CMK (cell line): ENCODE data around the gene KRTAP10-3.
"Not testable (repeated sequence)": the region's sequence is repeated elsewhere in the genome, so short reads cannot be mapped to it uniquely, and the experiment has no call there.

Experiments
- DNase-seq: peaks from one replicate; pipeline ENCODE4 v3.0.0-alpha.2; 2010; ENCODE audit warnings: low read depth

The KRTAP10-3 gene, protein sequence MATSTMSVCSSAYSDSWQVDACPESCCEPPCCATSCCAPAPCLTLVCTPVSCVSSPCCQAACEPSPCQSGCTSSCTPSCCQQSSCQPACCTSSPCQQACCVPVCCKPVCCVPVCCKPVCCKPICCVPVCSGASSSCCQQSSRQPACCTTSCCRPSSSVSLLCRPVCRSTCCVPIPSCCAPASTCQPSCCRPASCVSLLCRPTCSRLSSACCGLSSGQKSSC

DNA sequence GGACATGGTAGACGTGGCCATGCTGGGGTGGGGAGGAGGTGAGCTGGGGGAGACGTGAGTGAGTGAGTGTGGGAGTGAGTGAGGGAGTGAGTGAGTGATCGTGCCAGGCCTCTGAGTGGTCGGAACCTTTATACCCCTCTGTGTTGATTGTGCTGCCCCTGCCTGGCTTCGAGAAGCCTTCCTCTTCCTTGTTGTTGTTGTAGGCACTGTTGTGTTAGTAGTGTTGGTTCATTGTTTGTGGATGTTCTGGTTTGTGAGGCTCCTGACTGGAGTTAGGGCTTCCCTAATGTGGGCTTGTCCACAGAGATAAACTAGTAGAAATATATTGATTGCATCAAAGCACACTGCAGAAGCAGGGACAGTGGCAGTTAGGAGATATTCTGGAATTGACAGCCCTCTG is at the start of gene KRTAP10-3:
TSS of gene KRTAP10-3 (minus strand) at position 101 of the 400 bp plus-strand sequence. CDS start at position 21, 80 bp downstream.
- DNase-seq = no peak

DNA sequence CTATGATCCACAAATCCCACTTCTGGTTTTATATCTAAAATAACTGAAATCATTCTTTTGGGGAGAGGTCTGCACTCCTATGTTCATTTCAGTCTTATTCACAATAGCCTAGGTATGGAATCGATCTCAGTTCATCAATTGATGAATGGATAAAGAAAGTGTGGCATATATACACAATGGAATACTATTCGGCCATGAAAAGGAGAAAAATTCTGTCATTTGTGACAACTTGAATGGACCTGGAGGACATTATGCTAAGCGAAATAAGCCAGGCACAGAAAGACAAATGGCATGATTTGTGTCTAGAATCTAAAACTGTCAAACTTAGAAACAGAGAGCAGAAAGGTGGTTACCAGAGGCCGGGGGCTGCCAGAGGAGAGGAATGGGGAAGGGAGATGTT is 47.9 kb upstream of the KRTAP10-3 start:
- DNase-seq = no peak

DNA sequence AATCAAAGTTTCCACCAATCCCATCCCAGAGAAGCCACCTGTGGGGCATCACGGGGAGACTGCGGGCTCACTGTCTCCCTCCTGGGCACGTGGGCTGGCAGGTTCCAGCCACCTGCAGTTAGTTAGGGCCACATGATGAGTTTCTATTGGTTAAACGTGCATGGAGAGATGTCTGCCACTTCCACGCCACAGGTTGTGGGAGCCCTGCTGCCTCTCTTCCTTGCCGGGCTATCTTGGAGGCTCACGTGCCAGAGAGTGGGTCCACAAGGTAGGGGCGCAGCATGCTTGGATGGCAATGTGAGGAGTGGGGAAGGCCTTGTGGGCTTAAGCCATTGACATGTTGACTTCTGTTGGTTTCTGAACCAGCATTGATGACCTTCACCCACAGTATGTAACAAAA is 45.3 kb upstream of the KRTAP10-3 start:
- DNase-seq = no peak

DNA sequence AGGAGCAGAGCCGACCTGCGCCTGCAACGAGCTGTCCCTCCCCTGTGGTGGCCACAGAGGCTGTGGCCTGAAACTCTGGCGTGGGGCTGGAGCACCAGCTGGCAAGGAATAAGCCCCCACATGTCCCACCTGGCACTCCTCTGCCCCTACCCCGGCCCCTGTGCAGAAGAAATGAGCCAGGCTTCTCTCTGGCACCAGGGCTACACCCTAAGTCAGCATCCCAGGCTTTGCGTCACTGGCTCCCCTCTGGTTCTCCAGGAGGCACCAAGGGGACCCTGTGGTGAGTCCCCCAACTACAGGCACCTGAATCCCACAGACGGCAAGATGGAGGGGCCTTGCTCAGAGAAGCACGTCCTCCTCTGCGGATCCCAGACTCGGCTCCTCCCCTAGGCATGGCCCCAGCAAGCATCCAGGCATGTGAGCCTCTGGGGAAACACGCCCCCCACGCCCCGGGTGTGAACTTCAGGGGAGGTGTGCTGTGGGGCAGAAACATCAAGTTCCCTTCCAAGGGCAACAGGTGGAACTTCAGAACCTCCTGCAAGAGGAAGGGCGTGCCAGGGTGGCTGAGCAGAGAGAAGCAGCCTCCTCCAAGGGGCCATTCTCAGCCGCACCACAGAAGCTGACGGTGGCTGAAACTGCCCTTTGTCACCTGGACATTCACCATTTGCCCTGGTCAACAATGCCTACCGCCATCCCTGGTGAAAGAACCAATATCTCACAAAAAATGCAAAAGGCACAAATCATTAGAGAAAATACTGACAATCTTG is 44.7 kb upstream of the KRTAP10-3 start:
- DNase-seq = no peak

DNA sequence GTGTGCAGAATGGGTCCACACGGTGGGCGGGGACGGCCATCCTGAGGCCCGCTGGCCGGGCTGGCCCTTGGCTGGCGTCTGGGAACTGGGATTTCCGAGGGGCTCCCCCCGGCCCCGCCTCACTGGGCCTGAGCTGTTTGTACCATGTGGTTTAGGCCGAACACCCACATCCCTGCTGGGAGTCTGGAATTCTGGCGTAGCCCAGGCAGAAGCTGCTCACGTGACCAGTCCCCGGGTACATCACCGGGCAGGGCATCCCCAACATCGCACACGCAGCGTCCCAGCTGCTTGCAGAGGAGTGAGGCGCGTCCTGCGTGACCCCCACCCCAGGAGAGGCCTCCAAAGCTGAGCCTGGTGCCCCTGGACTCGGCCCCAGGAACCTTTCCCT is 43.9 kb upstream of the KRTAP10-3 start:
- no peak for DNase-seq

DNA sequence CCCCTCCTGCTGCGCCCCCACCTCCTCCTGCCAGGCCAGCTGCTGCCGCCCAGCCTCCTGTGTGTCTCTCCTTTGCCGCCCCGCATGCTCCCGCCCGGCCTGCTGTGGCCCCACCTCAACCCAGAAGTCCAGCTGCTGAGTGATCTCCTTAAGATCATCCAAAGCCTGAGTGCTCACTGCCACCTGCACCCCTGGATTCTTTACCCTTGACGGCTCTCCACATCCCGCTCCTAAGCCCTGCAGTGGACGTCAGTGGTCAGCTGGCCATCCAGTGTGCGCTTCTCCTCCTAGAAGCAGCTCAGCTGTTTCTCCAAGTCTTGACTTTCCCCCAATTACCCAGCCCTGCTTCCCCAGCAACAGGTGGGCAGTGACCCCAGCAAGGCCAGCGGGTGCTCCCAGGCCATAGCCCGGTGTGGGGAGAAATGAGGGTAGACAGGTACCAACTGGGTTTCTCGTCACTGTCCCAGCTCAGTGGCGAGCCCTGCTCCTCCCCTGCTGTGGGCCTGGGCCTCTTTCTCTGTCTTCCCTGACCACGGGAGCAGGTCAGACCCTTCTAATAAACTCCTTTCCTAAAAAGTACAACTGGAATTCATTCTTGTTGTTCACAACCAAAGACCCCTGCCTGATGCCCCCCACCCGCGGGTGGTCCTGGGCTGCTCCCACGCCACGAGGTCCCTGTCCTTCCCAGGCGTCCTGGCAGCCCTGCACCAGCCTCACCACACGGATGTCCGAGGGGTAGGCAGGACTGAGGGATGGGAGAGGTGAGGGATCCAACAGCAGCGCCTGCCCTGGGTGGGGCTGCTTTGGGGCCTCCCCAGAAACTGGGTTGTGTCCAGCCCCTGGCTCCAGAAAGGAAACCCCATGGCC is 43.2 kb upstream of the KRTAP10-3 start:
- DNase-seq = no peak

DNA sequence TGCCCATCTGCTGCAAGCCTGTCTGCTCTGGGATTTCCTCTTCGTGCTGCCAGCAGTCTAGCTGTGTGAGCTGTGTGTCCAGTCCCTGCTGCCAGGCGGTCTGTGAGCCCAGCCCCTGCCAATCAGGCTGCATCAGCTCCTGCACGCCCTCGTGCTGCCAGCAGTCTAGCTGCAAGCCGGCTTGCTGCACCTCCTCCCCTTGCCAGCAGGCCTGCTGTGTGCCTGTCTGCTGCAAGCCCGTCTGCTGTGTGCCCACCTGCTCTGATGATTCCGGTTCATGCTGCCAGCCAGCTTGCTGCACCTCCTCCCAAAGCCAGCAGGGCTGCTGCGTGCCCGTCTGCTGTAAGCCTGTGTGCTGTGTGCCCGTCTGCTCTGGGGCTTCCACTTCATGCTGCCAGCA is 42.5 kb upstream of the KRTAP10-3 start:
- not testable (repeated sequence) for DNase-seq

DNA sequence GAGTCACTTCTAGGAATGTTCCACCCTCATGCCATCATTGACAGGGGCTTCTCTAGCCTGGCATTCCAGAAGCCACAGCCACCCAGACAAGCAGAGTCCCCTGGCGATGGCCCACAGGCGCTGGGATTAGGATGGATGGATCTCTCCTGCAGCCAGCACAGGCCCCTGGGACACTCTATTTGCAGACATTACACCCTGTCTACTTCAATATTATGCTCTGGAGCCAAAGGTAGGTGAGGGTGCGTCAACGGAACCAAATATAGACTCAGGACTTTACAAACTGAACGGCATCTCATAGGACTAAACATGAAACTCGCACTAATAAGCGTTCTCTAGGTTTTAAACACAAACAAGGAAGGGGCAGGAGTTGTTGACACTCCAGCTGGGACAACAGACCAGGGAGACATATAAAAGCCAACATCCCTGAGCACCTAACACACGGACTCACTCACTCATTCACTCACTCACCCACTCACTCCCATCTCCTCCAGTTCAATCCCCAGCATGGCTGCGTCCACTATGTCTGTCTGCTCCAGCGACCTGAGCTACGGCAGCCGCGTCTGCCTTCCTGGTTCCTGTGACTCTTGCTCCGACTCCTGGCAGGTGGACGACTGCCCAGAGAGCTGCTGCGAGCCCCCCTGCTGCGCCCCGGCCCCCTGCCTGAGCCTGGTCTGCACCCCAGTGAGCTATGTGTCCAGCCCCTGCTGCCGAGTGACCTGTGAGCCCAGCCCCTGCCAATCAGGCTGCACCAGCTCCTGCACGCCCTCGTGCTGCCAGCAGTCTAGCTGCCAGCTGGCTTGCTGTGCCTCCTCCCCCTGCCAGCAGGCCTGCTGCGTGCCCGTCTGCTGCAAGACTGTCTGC is 41.8 kb upstream of the KRTAP10-3 start, which contains the start of gene KRTAP10-7:
TSS of gene KRTAP10-7 (plus strand) at position 480 of the 861 bp plus-strand sequence. CDS start at position 505, 25 bp downstream.
- not testable (repeated sequence) for DNase-seq

DNA sequence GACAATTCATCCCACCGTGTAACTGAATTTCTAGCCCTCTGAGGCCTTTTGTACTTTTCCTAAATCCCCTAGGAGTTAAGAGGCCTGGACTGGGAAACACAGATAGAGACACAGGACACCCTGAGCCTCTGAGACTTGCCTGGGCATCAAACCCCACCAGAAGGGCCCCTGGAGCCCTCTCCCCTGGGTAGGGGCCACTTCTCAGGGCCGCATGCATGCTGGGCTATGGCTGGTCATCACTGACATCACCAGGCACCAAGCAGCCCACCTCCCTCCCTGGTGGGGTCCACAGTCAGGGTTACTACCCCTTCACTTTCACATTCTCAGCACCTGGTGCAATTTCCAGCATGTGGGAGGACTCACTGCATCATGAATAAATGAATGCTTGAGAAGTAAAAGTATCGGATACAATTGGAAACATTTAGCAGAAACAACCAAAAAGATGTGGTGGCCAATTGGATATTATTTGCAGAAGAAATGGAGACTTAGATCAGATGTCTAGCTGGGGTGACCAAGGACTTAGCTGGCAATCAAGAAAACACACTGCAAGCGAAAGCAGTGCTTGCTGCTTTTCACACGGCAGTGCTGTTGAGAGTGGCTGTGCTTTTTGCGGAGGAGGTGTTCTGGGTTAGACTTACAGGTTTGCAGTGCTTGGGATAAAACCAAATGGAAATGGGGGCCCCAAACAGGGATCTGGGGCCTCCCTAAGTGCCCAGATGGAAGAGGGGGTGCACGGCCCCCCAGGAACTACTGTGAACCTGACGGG is 40.9 kb upstream of the KRTAP10-3 start:
- DNase-seq = no peak

DNA sequence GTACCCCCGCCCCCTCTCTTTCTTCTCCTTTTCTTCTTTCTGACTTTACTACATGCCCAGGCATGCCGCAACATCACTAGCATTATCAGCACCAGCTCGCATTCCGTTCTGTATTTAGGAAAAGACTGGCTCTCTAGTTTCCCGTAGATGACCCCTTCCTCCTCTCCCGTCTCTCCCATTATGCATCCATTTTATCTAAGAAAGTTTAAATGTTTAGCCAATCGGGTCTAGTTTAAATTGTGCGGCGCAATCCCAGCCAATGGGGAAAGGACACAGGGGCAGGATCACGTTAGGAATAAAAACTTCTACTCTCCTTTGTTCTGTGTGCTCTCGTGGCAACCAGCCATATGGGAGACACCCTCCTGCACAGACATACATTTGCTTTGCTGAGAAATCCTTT is 39.5 kb upstream of the KRTAP10-3 start:
- no peak for DNase-seq

DNA sequence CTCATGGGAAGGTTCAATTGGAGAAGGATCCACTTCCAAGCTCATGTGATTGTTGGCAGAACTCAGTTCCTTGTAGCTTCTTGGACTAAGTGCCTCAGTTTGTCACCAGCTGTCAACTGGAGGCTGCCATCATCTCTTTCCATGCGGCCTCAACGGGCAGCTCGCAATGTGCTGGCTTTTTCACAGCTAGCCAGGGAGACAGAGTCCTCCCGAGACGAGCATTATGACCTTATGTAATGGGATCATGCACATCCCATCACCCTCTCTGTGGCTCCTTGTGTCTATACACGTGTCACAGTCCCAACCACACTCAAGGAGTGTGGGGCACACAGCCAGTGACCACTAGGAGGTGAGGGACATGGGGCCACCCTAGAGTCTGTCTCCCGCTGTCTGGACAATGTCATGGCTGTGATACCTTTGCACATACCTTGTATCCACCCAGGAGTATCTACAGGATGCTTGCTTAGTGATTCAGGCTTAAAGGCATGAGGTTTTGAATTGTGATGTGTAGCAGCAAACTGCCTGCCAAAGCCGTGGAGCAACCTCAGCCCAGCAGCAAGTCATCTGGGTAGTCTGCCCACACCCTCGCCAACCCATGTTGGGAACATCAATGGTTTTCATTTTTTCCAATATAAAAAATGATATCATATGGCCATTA is 37.6 kb upstream of the KRTAP10-3 start:
- DNase-seq = no peak

DNA sequence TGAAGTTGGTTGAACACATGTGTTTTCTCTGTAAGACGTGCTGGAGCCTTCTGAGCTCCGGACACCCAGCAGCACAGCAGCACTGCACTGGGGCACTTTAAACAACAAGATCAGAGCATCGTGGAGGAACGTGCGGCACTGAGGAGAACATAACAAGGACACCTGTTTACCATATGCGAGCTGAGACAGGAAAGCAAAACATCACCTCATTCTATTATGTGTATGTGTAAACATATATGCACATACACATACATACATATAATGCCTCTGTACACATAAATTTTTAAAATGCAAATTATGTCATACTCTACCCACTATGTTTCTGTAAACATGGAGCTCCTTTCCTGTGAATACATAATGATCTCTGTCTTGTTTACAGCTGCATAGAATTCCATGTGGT is 36.9 kb upstream of the KRTAP10-3 start:
- DNase-seq = no peak

DNA sequence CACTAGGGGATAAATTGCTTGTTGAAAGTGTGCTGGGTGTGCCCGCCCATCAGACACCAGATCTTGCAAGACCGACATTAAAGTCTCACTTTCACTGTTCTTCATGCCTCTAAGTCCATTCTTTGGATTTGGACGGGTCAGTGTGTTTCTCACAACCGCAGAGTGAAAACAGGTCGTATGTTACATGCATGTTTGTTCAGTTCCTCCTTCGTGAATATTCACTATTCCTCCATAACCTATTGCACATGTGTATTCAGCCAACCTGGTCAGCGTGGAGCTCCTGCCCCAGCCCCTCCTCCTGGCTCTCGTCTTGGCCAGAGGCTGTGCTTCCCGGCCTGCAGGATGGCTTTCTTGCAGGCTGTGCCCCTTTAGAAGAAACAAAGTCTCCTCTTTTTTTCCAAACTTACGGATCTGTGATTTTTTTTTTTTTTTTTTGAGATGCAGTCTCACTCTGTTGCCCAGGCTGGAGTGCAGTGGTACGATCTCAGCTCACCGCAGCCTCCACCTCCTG is 35.9 kb upstream of the KRTAP10-3 start:
- DNase-seq = no peak

DNA sequence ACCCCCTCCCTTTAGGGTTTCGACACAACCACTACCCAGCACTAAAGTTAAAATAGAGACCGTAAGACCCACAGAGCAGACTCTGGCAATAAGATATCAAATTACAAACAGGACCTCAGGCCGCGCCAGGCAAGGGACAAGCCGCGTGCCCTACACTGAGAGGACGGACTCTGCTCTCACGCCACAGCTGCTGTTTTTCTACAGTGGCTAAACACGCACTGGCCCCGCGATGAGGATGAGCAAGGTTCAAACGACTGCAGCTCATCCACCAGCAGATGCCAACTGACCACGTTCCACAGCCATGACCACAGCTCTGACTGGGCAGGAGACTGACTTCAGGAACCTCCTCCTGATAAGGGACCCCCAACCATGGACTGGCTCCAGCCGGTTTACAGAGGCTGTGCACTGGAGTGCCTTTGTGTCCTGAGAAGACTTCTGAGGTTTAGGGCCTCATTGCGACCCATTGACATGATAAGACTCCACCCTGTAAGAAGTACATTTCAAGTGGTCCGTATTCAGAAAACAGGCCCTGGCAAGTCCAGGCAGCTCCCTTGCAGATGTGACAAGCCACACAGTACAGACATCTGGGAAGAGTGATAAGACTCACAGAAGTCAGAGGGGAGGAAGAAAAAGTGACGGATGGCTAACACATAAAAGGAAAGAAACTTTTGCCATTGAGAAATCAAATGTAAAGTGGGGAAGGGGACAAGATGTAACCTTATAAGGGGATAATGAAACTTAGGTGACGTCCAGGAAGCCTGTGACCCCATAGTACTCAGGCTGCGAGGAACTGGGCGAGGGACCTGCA is 35.2 kb upstream of the KRTAP10-3 start:
- DNase-seq = peak; percentile 91

DNA sequence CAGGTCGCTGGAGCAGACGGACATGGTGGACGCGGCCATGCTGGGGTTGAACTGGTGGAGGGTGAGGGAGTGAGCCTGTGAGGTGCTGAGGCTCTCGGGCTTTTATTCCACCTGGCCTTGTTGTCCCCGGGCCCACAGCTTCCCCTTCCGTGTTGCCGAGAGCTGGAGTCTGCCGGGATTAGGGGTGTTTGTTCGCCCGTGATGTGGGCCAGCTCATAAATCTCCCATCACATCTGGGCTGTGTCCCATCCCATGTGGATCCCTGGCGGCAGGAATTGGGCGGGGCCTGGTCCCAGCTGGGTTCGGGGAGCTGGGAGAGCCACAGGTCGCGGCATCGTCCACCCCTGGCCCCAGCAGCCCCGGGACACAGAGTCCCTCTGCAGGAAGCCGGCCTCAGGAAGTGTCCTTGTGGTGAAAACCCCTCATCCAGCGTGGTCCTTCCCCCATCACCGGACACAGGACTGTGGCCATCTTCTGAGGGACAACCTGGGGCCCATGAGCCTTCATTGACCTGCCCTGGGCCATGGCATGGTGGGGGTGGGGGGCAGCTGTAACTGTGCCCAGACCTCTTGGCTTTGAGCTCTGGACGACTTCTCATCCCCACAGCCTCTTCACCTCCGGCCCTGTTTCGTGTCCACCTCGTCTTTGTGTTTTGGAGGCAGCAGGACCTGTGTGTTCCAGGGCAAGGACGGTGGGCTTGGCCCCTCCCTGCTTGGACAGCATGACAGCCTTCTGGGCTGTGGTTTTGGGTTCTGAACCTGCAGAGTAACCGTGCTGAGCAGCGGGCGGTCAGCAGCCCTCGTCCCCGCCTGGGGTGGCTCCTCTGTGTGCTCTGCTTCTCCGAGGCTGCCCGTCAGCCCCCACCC is 34.1 kb upstream of the KRTAP10-3 start, which contains the start of gene KRTAP10-6:
TSS of gene KRTAP10-6 (minus strand) at position 60 of the 866 bp plus-strand sequence. CDS start at position 39, 21 bp downstream.
- DNase-seq = no peak

DNA sequence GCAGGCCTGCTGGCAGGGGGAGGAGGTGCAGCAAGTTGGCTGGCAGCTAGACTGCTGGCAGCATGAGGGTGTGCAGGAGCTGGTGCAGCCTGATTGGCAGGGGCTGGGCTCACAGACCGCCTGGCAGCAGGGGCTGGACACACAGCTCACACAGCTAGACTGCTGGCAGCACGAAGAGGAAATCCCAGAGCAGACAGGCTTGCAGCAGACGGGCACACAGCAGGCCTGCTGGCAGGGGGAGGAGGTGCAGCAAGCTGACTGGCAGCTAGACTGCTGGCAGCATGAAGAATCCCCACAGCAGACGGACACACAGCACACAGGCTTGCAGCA is 33.2 kb upstream of the KRTAP10-3 start:
- DNase-seq = not testable (repeated sequence)

DNA sequence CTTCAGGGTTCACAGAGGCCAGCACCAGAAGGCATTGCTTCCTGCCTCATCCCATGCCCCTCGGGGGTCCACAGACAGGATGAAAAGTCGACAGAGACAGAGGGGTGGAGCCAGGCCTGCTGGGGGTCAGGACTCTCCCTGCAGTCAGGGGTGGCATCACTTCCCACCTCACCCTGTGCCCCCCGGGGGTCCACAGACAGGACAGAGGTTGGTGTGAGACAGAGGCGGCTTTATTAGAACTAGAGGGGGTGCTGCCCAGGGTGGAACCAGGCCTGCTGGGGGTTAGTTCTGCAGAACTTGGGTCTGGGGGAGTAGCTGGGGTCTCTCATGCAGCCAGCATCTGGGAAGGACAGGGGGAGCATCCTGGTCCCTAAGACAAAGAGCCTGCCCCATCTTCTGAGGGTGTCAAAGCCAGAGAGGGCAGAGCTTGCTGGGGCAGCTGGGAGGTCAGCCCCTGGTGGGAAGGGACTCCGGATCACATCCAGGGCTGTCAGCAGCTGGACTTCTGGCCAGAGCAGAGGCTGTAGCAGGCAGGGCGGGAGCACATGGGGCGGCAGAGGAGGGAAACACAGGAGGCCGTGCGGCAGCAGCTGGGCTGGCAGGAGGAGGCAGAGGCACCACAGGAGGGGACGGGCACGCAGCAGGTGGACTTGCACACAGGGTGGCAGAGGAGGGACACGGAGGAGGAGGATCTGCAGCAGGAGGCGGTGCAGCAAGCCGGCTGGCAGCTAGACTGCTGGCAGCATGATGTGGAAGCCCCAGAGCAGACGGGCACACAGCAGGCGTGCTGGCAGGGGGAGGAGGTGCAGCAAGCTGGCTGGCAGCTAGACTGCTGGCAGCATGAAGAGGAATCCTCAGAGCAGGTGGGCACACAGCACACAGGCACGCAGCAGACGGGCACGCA is 32.6 kb upstream of the KRTAP10-3 start:
- DNase-seq = not testable (repeated sequence)
